Measurements from ENCODE around the gene PPP1CA.

- TF ChIP-seq POLR2A (IDR thresholded peaks at IDR 0.05), result no peak
- no peak for TF ChIP-seq POLR2AphosphoS5 (IDR thresholded peaks at IDR 0.05)
These were observed 49.4 kb upstream of the PPP1CA start for GRCh38 chr11:67450796-67451657.
